OCI-LY3 (cell line): ENCODE measurements around the gene P2RX2.

Experiments
- H2AFZ ChIP-seq: fragments of 200-600, 300-600 bp; shearing (Covaris generic); 2 replicates; pipeline ENCODE4 v1.6.0; 2014; ENCODE audit warnings: antibody characterized with exemption, low read depth, low read length
- H3K27ac ChIP-seq: fragments of 200-600, 300-600 bp; sonication (generic); 2 replicates; pipeline ENCODE4 v1.5.1; 2014; ENCODE audit warnings: mild to moderate bottlenecking, low read length, moderate library complexity, mixed read lengths
- H3K27me3 ChIP-seq: fragments of 200-600, 300-600 bp; sonication (generic); 2 replicates; pipeline ENCODE4 v1.6.1; 2014; ENCODE audit warnings: low read depth, low read length, mixed read lengths
- H3K36me3 ChIP-seq: fragments of 200-600, 300-600 bp; sonication (generic); replicated peaks from 2 replicates; pipeline ENCODE3; 2014; ENCODE audit warnings: low read depth, low read length, mixed read lengths
- H3K4me1 ChIP-seq: fragments of 300-600, 200-600 bp; sonication (generic); 2 replicates; pipeline ENCODE4 v1.6.1; 2014; ENCODE audit warnings: low read length, mixed read lengths
- H3K4me2 ChIP-seq: fragments of 200-600, 300-600 bp; sonication (generic); 2 replicates; pipeline ENCODE4 v1.6.1; 2014; ENCODE audit warnings: low read length, mixed read lengths
- H3K4me3 ChIP-seq: fragments of 300-600, 200-600 bp; sonication (generic); 2 replicates; pipeline ENCODE4 v1.5.1; 2014; ENCODE audit warnings: antibody characterized with exemption, mild to moderate bottlenecking, low read length, moderate library complexity
- H3K79me2 ChIP-seq: fragments of 300-600, 200-600 bp; shearing (Covaris generic); 2 replicates; pipeline ENCODE4 v1.6.1; 2014; ENCODE audit warnings: mild to moderate bottlenecking, low read length, mixed read lengths
- H3K9ac ChIP-seq: fragments of 300-600, 200-600 bp; shearing (Covaris generic); 2 replicates; pipeline ENCODE4 v1.6.0; 2014; ENCODE audit warnings: mild to moderate bottlenecking, low read length, moderate library complexity
- H3K9me3 ChIP-seq: fragments of 200-600, 300-600 bp; shearing (Covaris generic); 2 replicates; pipeline ENCODE4 v1.6.1; 2014; ENCODE audit warnings: low read length, mixed read lengths; ENCODE audit not compliant: insufficient read depth
- H4K20me1 ChIP-seq: fragments of 200-600, 300-600 bp; sonication (generic); 2 replicates; pipeline ENCODE4 v1.6.1; 2016; ENCODE audit warnings: low read length, mixed read lengths; ENCODE audit not compliant: insufficient read depth
- CTCF ChIP-seq: fragments of 200-600, 300-600 bp; sonication (generic); IDR thresholded peaks from 2 replicates; pipeline ENCODE4 v1.5.1; 2014; ENCODE audit warnings: antibody characterized with exemption, low read length, low read depth
- EZH2phosphoT487 ChIP-seq: fragments of 200-600 bp; shearing (Covaris generic); IDR thresholded peaks from 2 replicates; pipeline ENCODE4 v1.6.1; 2018; ENCODE audit warnings: antibody characterized with exemption, mixed run types, low read depth

P2RX2 gene

GRCh38 chr12:132587781-132588180, 30.8 kb upstream of the P2RX2 start:
- H2AFZ ChIP-seq, result no peak overlapping the region
- H4K20me1 ChIP-seq, result no peaks in the 10 kb centered on the region
- H3K9me3 ChIP-seq, result no peaks in the 10 kb centered on the region
- H3K4me3 ChIP-seq, result no peak overlapping the region
- H3K79me2 ChIP-seq, result no peaks in the 10 kb centered on the region
- no peak overlapping the region for H3K9ac ChIP-seq
- no peak overlapping the region for H3K4me2 ChIP-seq
- no peaks in the 10 kb centered on the region for H3K36me3 ChIP-seq
- no peaks in the 10 kb centered on the region for H3K27me3 ChIP-seq
- no peak overlapping the region for H3K27ac ChIP-seq
- no peak for TF ChIP-seq EZH2phosphoT487
- no peak for TF ChIP-seq CTCF
- H3K4me1 ChIP-seq, result no peaks in the 10 kb centered on the region

GRCh38 chr12:132588319-132588718, 30.3 kb upstream of the P2RX2 start:
- no peaks in the 10 kb centered on the region for H3K79me2 ChIP-seq
- no peak overlapping the region for H3K4me3 ChIP-seq
- no peaks in the 10 kb centered on the region for H3K36me3 ChIP-seq
- H3K4me2 ChIP-seq, result no peak overlapping the region
- H3K9me3 ChIP-seq, result no peaks in the 10 kb centered on the region
- no peak overlapping the region for H2AFZ ChIP-seq
- no peaks in the 10 kb centered on the region for H3K4me1 ChIP-seq
- H3K9ac ChIP-seq, result no peak overlapping the region
- no peaks in the 10 kb centered on the region for H3K27me3 ChIP-seq
- H4K20me1 ChIP-seq, result no peaks in the 10 kb centered on the region
- TF ChIP-seq CTCF (no peak), EZH2phosphoT487 (no peak)
- no peak overlapping the region for H3K27ac ChIP-seq

GRCh38 chr12:132588821-132589669, 29.5 kb upstream of the P2RX2 start:
- H4K20me1 ChIP-seq, result no peaks in the 10 kb centered on the region
- no peak overlapping the region for H3K4me2 ChIP-seq
- H3K4me1 ChIP-seq, result no peaks in the 10 kb centered on the region
- H2AFZ ChIP-seq, result no peak overlapping the region
- no peak overlapping the region for H3K27ac ChIP-seq
- no peaks in the 10 kb centered on the region for H3K36me3 ChIP-seq
- TF ChIP-seq EZH2phosphoT487 (no peak), CTCF (no peak)
- no peaks in the 10 kb centered on the region for H3K79me2 ChIP-seq
- no peaks in the 10 kb centered on the region for H3K27me3 ChIP-seq
- no peak overlapping the region for H3K9ac ChIP-seq
- no peaks in the 10 kb centered on the region for H3K9me3 ChIP-seq
- H3K4me3 ChIP-seq, result no peak overlapping the region

- no peak overlapping the region for H3K4me3 ChIP-seq
- no peak overlapping the region for H3K27ac ChIP-seq
- TF ChIP-seq CTCF (no peak), EZH2phosphoT487 (no peak)
- no peaks in the 10 kb centered on the region for H3K27me3 ChIP-seq
- no peaks in the 10 kb centered on the region for H3K79me2 ChIP-seq
- H3K9ac ChIP-seq, result no peak overlapping the region
- no peak overlapping the region for H3K4me2 ChIP-seq
- H3K4me1 ChIP-seq, result peaks cover 15% of the 10 kb centered on the region
- no peaks in the 10 kb centered on the region for H4K20me1 ChIP-seq
- H2AFZ ChIP-seq, result no peak overlapping the region
- no peaks in the 10 kb centered on the region for H3K9me3 ChIP-seq
- H3K36me3 ChIP-seq, result no peaks in the 10 kb centered on the region
Measured at GRCh38 chr12:132591107-132591935, 27.3 kb upstream of the P2RX2 start.
